ENCODE results near the gene CLN3. TPM values are rescaled to one million over a fixed set of nuclear protein-coding genes. Genes with fewer than 3 reads are reported as not detected.
A peak's percentile ranks its signal among the peaks of the same experiment; 100 is the strongest.

CLN3 gene
- total and polyA plus RNA-seq, 2 of the 13 experiments (the other 11 are each of a cell fraction or from before 2014, with no cell fraction given) = 23.4 to 46.8 TPM

- peak in 1 of 2 experiments; percentile 29; a peak in 1 of 4 replicates for TF ChIP-seq EP300 (IDR thresholded peaks at IDR 0.05; ENCODE audit: low read depth in 2 of 2, low read length in 2 of 2)
- peak; percentile 53; the same call in 1 of the 2 replicates for TF ChIP-seq EP300 (CRISPR knock-in tag; IDR thresholded peaks at IDR 0.05; ENCODE audit: borderline replicate concordance)
- TF ChIP-seq ZBTB10 (CRISPR knock-in tag; IDR thresholded peaks at IDR 0.05; ENCODE audit: borderline replicate concordance) = no peak
- TF ChIP-seq NFKBIZ (CRISPR knock-in tag; IDR thresholded peaks at IDR 0.05) = no peak
- no peak for TF ChIP-seq ZBTB46 (CRISPR knock-in tag; IDR thresholded peaks at IDR 0.05; ENCODE audit: borderline replicate concordance)
- TF ChIP-seq MYC (CRISPR knock-in tag; IDR thresholded peaks at IDR 0.05; ENCODE audit: borderline replicate concordance) = peak; percentile 92; the same call in 1 of the 2 replicates
- no peak for TF ChIP-seq JUNB (CRISPR knock-in tag; IDR thresholded peaks at IDR 0.05; ENCODE audit: borderline replicate concordance)
- TF ChIP-seq KLF9 (CRISPR knock-in tag; IDR thresholded peaks at IDR 0.05; ENCODE audit: low read depth) = no peak
- no peak; the same call in 1 of the 2 replicates for TF ChIP-seq SAFB2 (CRISPR knock-in tag; IDR thresholded peaks at IDR 0.05; ENCODE audit: borderline replicate concordance, low read depth)
- TF ChIP-seq KLF16 (CRISPR knock-in tag; IDR thresholded peaks at IDR 0.05) = 0 out of 4 replicates have a peak, but pooled peaks of 1 of the 2 experiments have one; percentile 34
- peak; percentile 58 for TF ChIP-seq TEAD3 (CRISPR knock-in tag; optimal IDR thresholded peaks at IDR 0.05; ENCODE audit: borderline replicate concordance)
- no peak for TF ChIP-seq ZNF749 (CRISPR knock-in tag; IDR thresholded peaks at IDR 0.05; ENCODE audit: borderline replicate concordance)
- no peak for TF ChIP-seq ZNF224 (CRISPR knock-in tag; IDR thresholded peaks at IDR 0.05)
- TF ChIP-seq NR0B2 (CRISPR knock-in tag; IDR thresholded peaks at IDR 0.05) = peak; percentile 80
- TF ChIP-seq ZKSCAN8 (CRISPR knock-in tag; IDR thresholded peaks at IDR 0.05; ENCODE audit: borderline replicate concordance) = 0 out of 2 replicates have a peak, but pooled peaks have one; percentile 10
- peak; percentile 100 for TF ChIP-seq ZFP91 (CRISPR knock-in tag; IDR thresholded peaks at IDR 0.05; ENCODE audit: borderline replicate concordance)
- TF ChIP-seq ZMYM3 (CRISPR knock-in tag; IDR thresholded peaks at IDR 0.05) = no peak
- no peak for TF ChIP-seq XBP1 (CRISPR knock-in tag; IDR thresholded peaks at IDR 0.05)
- TF ChIP-seq SCMH1 (CRISPR knock-in tag; IDR thresholded peaks at IDR 0.05; ENCODE audit: borderline replicate concordance) = no peak
- TF ChIP-seq ZNF256 (CRISPR knock-in tag; conservative IDR thresholded peaks at IDR 0.05) = no peak
- TF ChIP-seq PRDM4 (CRISPR knock-in tag; IDR thresholded peaks at IDR 0.05; ENCODE audit: borderline replicate concordance) = no peak
Observed at GRCh38 chr16:28491970-28492474, at the start of gene CLN3 (continued).

Data from HepG2 (cell line).